ENCODE results near the gene LRP2BP. TPM values are rescaled to one million over a fixed set of nuclear protein-coding genes. Genes with fewer than 3 reads are reported as not detected.

Gene LRP2BP
- total and polyA plus RNA-seq, 4 donors: 0.48 to 4.6 (median 1.8) TPM

- Histone ChIP-seq H3K9ac (ENCODE audit: insufficient read depth in 1 of 2, low read length in 2 of 2) (no peak overlapping the region), H3K36me3 (ENCODE audit: control insufficient read depth in 4 of 4, insufficient read depth in 4 of 4, low read length in 4 of 4) (peaks cover 13 to 22% (median 15%) of the 10 kb centered on the region in 4 donors), H3K27ac (ENCODE audit: low read depth in 1 of 2, low read length in 1 of 2) (peak overlapping the region in 1 of 2 donors; percentile 17)
Observed at GRCh38 chr4:185343726-185344581, 51.8 kb downstream of the LRP2BP start.

GRCh38 chr4:185341841-185342240 is 53.9 kb downstream of the LRP2BP start:
- no peak overlapping the region for H3K27ac ChIP-seq (ENCODE audit: low read depth in 1 of 2, low read length in 1 of 2)
- peaks cover 10 to 15% (median 11%) of the 10 kb centered on the region in 4 donors for H3K36me3 ChIP-seq (ENCODE audit: control insufficient read depth in 4 of 4, insufficient read depth in 4 of 4, low read length in 4 of 4)
- ATAC-seq (ENCODE audit: insufficient read depth, low FRiP score) (no peak), DNase-seq (no peak)
- no peaks in the 10 kb centered on the region for H3K9me3 ChIP-seq (ENCODE audit: control insufficient read depth in 4 of 4, insufficient read depth in 3 of 4, low read length in 3 of 4)
- no peak overlapping the region for H3K9ac ChIP-seq (ENCODE audit: insufficient read depth in 1 of 2, low read length in 2 of 2)
- no peaks in the 10 kb centered on the region for H3K27me3 ChIP-seq (ENCODE audit: control insufficient read depth in 3 of 3, insufficient read depth in 3 of 3, low read length in 2 of 3)
- no peak for TF ChIP-seq CTCF (IDR thresholded peaks at IDR 0.05; ENCODE audit: control extremely low read depth, extremely low read depth)
- H3K4me1 ChIP-seq (ENCODE audit: control insufficient read depth in 5 of 5, insufficient read depth in 5 of 5, low read length in 5 of 5): peaks cover 0 to 5% (median 0%) of the 10 kb centered on the region in 5 donors
- no peak overlapping the region for H3K4me3 ChIP-seq
- 96% methylated on average over 6 of the region's 6 CpGs for WGBS, 2 donors

More at GRCh38 chr4:185343726-185344581, 51.8 kb downstream of the LRP2BP start:
- ATAC-seq (ENCODE audit: insufficient read depth, low FRiP score) (peak; percentile 55), DNase-seq (no peak)
- no peak overlapping the region for H3K4me3 ChIP-seq
- H3K27me3 ChIP-seq (ENCODE audit: control insufficient read depth in 3 of 3, insufficient read depth in 3 of 3, low read length in 2 of 3): no peaks in the 10 kb centered on the region
- 65 to 79% methylated on average over 15 of the region's 15 CpGs for WGBS, 2 donors
- TF ChIP-seq CTCF (IDR thresholded peaks at IDR 0.05; ENCODE audit: control extremely low read depth, extremely low read depth): no peak
- H3K9me3 ChIP-seq (ENCODE audit: control insufficient read depth in 4 of 4, insufficient read depth in 3 of 4, low read length in 3 of 4): no peaks in the 10 kb centered on the region
- peaks cover 0 to 5% (median 0%) of the 10 kb centered on the region in 5 donors for H3K4me1 ChIP-seq (ENCODE audit: control insufficient read depth in 5 of 5, insufficient read depth in 5 of 5, low read length in 5 of 5)

GRCh38 chr4:185341377-185341776 is 54.3 kb downstream of the LRP2BP start:
- no peak overlapping the region for H3K9ac ChIP-seq (ENCODE audit: insufficient read depth in 1 of 2, low read length in 2 of 2)
- no peaks in the 10 kb centered on the region for H3K9me3 ChIP-seq (ENCODE audit: control insufficient read depth in 4 of 4, insufficient read depth in 3 of 4, low read length in 3 of 4)
- TF ChIP-seq CTCF (IDR thresholded peaks at IDR 0.05; ENCODE audit: control extremely low read depth, extremely low read depth): no peak
- no peak overlapping the region for H3K4me3 ChIP-seq
- H3K27ac ChIP-seq (ENCODE audit: low read depth in 1 of 2, low read length in 1 of 2): no peak overlapping the region
- DNase-seq (no peak), ATAC-seq (ENCODE audit: insufficient read depth, low FRiP score) (no peak)
- WGBS, 2 donors: 88% methylated on average over 2 of the region's 2 CpGs
- H3K4me1 ChIP-seq (ENCODE audit: control insufficient read depth in 5 of 5, insufficient read depth in 5 of 5, low read length in 5 of 5): peaks cover 0 to 5% (median 0%) of the 10 kb centered on the region in 5 donors
- peaks cover 8 to 15% (median 9%) of the 10 kb centered on the region in 4 donors for H3K36me3 ChIP-seq (ENCODE audit: control insufficient read depth in 4 of 4, insufficient read depth in 4 of 4, low read length in 4 of 4)
- no peaks in the 10 kb centered on the region for H3K27me3 ChIP-seq (ENCODE audit: control insufficient read depth in 3 of 3, insufficient read depth in 3 of 3, low read length in 2 of 3)

Measured in lung (tissue), 12 donors.